GM12892 (cell line): ENCODE data around the gene INTS12. TPM values are rescaled to one million over a fixed set of nuclear protein-coding genes. Genes with fewer than 3 reads are reported as not detected.
"Not testable (repeated sequence)": the region's sequence is repeated elsewhere in the genome, so short reads cannot be mapped to it uniquely, and the experiment has no call there.

Source experiments
- DNase-seq: peaks from one replicate; pipeline ENCODE4 v3.0.0; 2011; ENCODE audit not compliant: insufficient read length
- FAIRE-seq: peaks from 2 replicates; lab custom pipeline; 2011; peaks lifted over from hg19 to GRCh38; lab: Jason Lieb, UNC
- POLR2A ChIP-seq: IDR thresholded peaks from 2 replicates; pipeline ENCODE4 v1.6.1; 2011; ENCODE audit warnings: low read depth, low read length, control low read depth
- POLR2AphosphoS5 ChIP-seq: IDR thresholded peaks from 2 replicates; pipeline ENCODE4 v1.6.1; 2011; ENCODE audit warnings: low read depth, low read length, control low read depth
- TAF1 ChIP-seq: IDR thresholded peaks from 2 replicates; pipeline ENCODE4 v1.6.1; 2011; ENCODE audit warnings: low read depth, mild to moderate bottlenecking, control low read depth, low read length, borderline replicate concordance
- polyA plus RNA-seq: library from polyadenylated mRNA; unstranded; fragments of >200 nt; gene quantifications from one replicate; pipeline ENCODE4 v1.2.1, GENCODE V29; 2012; ENCODE audit warnings: missing spikeins, inconsistent platforms; ENCODE audit not compliant: missing spikeins

Gene INTS12, protein sequence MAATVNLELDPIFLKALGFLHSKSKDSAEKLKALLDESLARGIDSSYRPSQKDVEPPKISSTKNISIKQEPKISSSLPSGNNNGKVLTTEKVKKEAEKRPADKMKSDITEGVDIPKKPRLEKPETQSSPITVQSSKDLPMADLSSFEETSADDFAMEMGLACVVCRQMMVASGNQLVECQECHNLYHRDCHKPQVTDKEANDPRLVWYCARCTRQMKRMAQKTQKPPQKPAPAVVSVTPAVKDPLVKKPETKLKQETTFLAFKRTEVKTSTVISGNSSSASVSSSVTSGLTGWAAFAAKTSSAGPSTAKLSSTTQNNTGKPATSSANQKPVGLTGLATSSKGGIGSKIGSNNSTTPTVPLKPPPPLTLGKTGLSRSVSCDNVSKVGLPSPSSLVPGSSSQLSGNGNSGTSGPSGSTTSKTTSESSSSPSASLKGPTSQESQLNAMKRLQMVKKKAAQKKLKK
- 31.2 TPM for polyA plus RNA-seq

- DNase-seq (peak; percentile 46), FAIRE-seq (peak; percentile 100)
- peak; percentile 86 for TF ChIP-seq POLR2AphosphoS5
- peak; percentile 85 for TF ChIP-seq POLR2A
- peak; percentile 95 for TF ChIP-seq TAF1
Measured at GRCh38 chr4:105708181-105709080, at the start of gene INTS12, which contains the start of gene GSTCD. Gene INTS12 (minus strand): TSS chr4:105708689. CDS start chr4:105700005, 8,684 bp downstream. Gene GSTCD (plus strand): TSS chr4:105708784. CDS start chr4:105717614, 8,830 bp downstream.

- TF ChIP-seq POLR2AphosphoS5 (no peak), TAF1 (no peak), POLR2A (no peak)
- no peak for FAIRE-seq
- DNase-seq: no peak
Measured at GRCh38 chr4:105755375-105755774, 46.9 kb upstream of the INTS12 start.

DNA sequence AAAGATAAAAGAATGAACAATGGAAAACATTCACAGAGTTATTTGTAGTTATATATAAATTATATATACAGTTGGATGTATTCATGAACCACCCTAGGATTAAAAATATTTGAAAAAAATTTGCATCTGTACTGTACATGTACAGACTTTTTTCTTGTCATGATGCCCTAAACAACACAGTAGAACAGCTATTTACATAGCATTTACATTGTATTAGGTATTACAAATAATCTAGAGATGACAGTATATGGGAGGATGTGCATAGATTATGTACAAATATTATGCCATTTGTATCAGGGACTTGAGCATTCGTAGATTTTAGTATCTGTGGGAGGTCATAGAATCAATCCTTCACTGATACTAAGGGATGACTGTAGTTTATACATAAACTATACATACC is 44.9 kb upstream of the INTS12 start:
- FAIRE-seq (peak; percentile 82), DNase-seq (no peak)
- TF ChIP-seq POLR2A: no peak
- TF ChIP-seq TAF1: no peak
- TF ChIP-seq POLR2AphosphoS5: no peak

GRCh38 chr4:105751718-105752299 is 43.3 kb upstream of the INTS12 start:
- TF ChIP-seq POLR2AphosphoS5 (no peak), TAF1 (no peak), POLR2A (no peak)
- FAIRE-seq: peak; percentile 57

GRCh38 chr4:105748222-105748621 is 39.7 kb upstream of the INTS12 start:
- DNase-seq (no peak), FAIRE-seq (no peak)

More at GRCh38 chr4:105751718-105752299, 43.3 kb upstream of the INTS12 start:
- no peak for DNase-seq

DNA sequence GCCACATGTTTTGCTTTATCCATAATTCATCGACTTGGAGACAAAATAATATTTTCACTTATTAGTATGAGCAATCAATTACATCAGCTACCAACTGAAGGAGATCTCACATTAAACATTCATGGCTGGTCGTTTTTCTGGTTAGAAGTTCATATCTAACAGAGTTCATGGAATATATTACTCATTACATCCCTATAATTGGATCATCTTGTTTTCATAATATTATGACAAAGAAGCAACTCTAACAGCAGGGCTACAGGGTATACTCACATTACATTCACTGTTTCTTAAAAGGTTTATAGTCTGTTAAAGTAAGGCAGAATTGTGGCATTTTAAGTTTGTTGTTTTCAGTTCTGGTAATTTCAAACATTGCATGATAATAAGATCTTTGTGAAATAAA is 33.1 kb upstream of the INTS12 start:
- no peak for TF ChIP-seq POLR2A
- TF ChIP-seq POLR2AphosphoS5: no peak
- no peak for TF ChIP-seq TAF1
- DNase-seq (no peak), FAIRE-seq (no peak)

More at GRCh38 chr4:105748222-105748621, 39.7 kb upstream of the INTS12 start:
- TF ChIP-seq TAF1 (no peak), POLR2A (no peak), POLR2AphosphoS5 (no peak)

DNA sequence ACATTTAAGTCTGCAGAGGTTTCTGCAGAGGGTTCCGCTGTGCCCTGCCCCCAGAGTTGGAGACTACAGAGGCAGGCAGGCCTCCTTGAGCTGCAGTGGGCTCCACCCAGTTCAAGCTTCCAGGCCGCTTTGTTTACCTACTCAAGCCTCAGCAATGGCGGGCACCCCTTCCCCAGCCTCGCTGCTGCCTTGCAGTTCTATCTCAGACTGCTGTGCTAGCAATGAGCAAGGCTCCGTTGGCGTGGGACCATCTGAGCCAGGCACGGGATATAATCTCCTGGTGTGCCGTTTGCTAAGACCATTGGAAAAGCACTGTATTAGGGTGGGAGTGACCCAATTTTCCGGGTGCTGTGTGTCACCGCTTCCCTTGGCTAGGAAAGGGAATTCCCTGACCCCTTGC is 26.7 kb upstream of the INTS12 start:
- FAIRE-seq, DNase-seq: not testable (repeated sequence)

DNA sequence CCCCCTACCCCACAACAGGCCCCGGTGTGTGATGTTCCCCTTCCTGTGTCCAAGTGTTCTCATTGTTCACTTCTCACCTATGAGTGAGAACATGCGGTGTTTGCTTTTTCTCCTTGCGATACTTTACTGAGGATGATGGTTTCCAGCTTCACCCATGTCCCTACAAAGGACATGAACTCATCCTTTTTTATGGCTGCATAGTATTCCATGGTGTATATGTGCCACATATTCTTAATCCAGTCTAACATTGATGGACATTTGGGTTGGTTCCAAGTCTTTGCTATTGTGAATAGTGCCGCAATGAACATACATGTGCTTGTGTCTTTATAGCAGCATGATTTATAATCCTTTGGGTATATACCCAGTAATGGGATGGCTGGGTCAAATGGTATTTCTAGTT is 21.4 kb upstream of the INTS12 start:
- not testable (repeated sequence) for DNase-seq, FAIRE-seq

GRCh38 chr4:105725623-105726022 is 17.1 kb upstream of the INTS12 start:
- FAIRE-seq: no peak
- no peak for DNase-seq
- no peak for TF ChIP-seq TAF1
- TF ChIP-seq POLR2A: no peak
- no peak for TF ChIP-seq POLR2AphosphoS5

GRCh38 chr4:105719204-105719603 is 10.7 kb upstream of the INTS12 start:
- no peak for TF ChIP-seq POLR2A
- no peak for TF ChIP-seq POLR2AphosphoS5
- TF ChIP-seq TAF1: no peak
- FAIRE-seq: no peak
- DNase-seq: no peak

GRCh38 chr4:105715692-105716278 is 7.3 kb upstream of the INTS12 start:
- TF ChIP-seq TAF1 (no peak), POLR2A (no peak)
- FAIRE-seq: no peak
- no peak for DNase-seq
